ENCODE measurements around the gene PHLPP1.

DNA sequence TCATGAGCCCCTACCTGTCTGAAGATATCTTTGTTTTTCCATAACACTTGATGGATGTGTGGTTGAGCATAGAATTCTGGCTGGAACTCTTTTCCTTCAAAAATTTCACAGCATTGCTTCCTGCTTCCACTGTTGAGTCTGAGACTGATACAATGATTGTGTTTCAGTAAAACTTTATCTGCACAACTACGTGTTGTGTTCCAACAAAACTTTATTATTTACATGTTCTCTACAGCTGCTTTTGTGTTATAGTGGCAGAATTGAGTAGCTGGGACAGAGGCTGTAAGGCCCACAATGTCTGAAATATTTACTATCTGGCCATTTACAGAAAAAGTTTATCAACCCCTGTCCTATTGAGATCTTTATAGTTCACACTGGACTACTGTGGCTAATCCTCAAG, 275.3 kb downstream of the PHLPP1 start:
- TF ChIP-seq POLR2A (IDR thresholded peaks at IDR 0.05) (no peak), CTCF (IDR thresholded peaks at IDR 0.05) (no peak), POLR2AphosphoS5 (IDR thresholded peaks at IDR 0.05) (no peak), EP300 (IDR thresholded peaks at IDR 0.05) (no peak)

All from suprapubic skin (tissue), 4 donors.